Stomach smooth muscle (tissue), 2 donors: Measurements from ENCODE around the gene NFRKB.
"Not testable (repeated sequence)": the region's sequence is repeated elsewhere in the genome, so short reads cannot be mapped to it uniquely, and the experiment has no call there.

Source experiments
- H3K27ac ChIP-seq: one replicate; pipeline ENCODE4 v1.7.0; 2013; ENCODE audit warnings: mild to moderate bottlenecking, low read length, inconsistent platforms
- H3K27me3 ChIP-seq, 2 donors: one replicate each; pipeline ENCODE4 v1.7.0; 2013; ENCODE audit warnings: low read length in 2 of 2; ENCODE audit not compliant: insufficient read depth in 2 of 2, control insufficient read depth in 1 of 2
- H3K36me3 ChIP-seq, 2 donors: one replicate each; pipeline ENCODE4 v1.7.0; 2013; ENCODE audit warnings: low read length in 2 of 2; ENCODE audit not compliant: control insufficient read depth in 2 of 2, insufficient read depth in 2 of 2
- H3K4me1 ChIP-seq: one replicate; pipeline ENCODE4 v1.7.0; 2013; ENCODE audit warnings: low read length; ENCODE audit not compliant: control insufficient read depth, insufficient read depth
- H3K4me3 ChIP-seq, 2 donors: one replicate each; pipeline ENCODE4 v1.7.0; 2013; ENCODE audit warnings: low read length in 2 of 2
- H3K9ac ChIP-seq, 2 donors: one replicate each; pipeline ENCODE4 v1.7.0; 2013; ENCODE audit warnings: low read length in 2 of 2, mild to moderate bottlenecking in 1 of 2
- H3K9me3 ChIP-seq, 2 donors: one replicate each; pipeline ENCODE4 v1.7.0; 2013; ENCODE audit warnings: low read length in 2 of 2; ENCODE audit not compliant: control insufficient read depth in 2 of 2
- donor health status: healthy.
- donor health status: Pancreatic carcinoma.

The NFRKB gene

GRCh38 chr11:129861702-129862522 lies 33.5 kb downstream of the NFRKB start:
- H3K9ac ChIP-seq = no peak overlapping the region
- H3K27me3 ChIP-seq = no peaks in the 10 kb centered on the region
- peaks cover 3% of the 10 kb centered on the region for H3K4me1 ChIP-seq
- no peaks in the 10 kb centered on the region for H3K9me3 ChIP-seq
- peaks cover 30 to 40% of the 10 kb centered on the region in 2 donors for H3K36me3 ChIP-seq
- peak overlapping the region; percentile 11 for H3K27ac ChIP-seq
- H3K4me3 ChIP-seq = no peak overlapping the region

DNA sequence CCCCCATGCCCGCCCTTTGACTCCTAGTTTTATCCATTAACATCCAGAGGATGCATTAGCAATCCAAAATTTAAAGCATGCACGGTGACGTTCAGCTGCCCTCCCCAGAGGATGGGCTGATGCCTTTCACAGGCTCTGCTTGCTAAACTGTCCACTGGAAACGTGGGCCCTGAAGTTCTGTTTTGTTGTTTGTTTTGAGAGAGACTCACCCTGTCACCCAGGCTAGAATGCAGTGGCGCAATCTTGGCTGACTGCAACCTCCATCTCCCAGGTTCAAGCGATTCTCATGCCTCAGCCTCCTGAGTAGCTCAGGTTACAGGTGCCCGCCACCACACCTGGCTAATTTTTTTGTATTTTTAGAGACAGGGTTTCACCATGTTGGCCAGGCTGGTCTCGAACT lies 39.3 kb downstream of the NFRKB start:
- H3K27ac ChIP-seq = no peak overlapping the region
- H3K27me3 ChIP-seq = no peaks in the 10 kb centered on the region
- H3K4me1 ChIP-seq = no peaks in the 10 kb centered on the region
- H3K4me3 ChIP-seq = no peak overlapping the region
- no peak overlapping the region for H3K9ac ChIP-seq
- no peaks in the 10 kb centered on the region for H3K9me3 ChIP-seq
- H3K36me3 ChIP-seq = peaks cover 4% of the 10 kb centered on the region in 2 donors

DNA sequence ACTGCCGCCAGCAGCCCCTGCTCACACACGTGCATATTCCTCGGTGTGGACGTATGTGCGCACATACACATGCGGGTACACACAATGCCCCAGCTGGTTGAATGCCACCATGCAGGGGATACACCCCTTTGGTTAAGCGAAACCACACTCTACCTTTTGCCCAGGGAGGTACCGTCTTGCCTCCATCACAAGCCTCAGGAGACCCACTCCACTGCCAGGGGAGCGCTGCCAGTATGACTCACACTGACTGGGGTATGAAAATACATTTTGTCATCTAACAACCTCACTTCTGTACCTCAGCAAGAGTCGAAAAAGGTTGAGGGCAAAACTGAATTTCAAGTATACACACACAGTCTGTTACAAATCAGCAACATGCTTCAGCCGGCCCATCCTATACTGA lies 40.3 kb downstream of the NFRKB start:
- Histone ChIP-seq H3K9me3 (no peaks in the 10 kb centered on the region), H3K4me3 (no peak overlapping the region), H3K9ac (no peak overlapping the region), H3K27me3 (no peaks in the 10 kb centered on the region), H3K4me1 (no peaks in the 10 kb centered on the region), H3K27ac (no peak overlapping the region), H3K36me3 (peaks cover 2 to 4% of the 10 kb centered on the region in 2 donors)

GRCh38 chr11:129854232-129854805 lies 41.1 kb downstream of the NFRKB start:
- H3K36me3 ChIP-seq = peaks cover 0 to 4% of the 10 kb centered on the region in 2 donors
- H3K27ac ChIP-seq = no peak overlapping the region
- no peaks in the 10 kb centered on the region for H3K9me3 ChIP-seq
- H3K4me3 ChIP-seq = no peak overlapping the region
- H3K27me3 ChIP-seq = no peaks in the 10 kb centered on the region
- H3K9ac ChIP-seq = no peak overlapping the region
- no peaks in the 10 kb centered on the region for H3K4me1 ChIP-seq

GRCh38 chr11:129853518-129854231 lies 41.7 kb downstream of the NFRKB start:
- no peak overlapping the region for H3K9ac ChIP-seq
- no peak overlapping the region for H3K4me3 ChIP-seq
- H3K27ac ChIP-seq = no peak overlapping the region

GRCh38 chr11:129852125-129852740 lies 43.1 kb downstream of the NFRKB start:
- Histone ChIP-seq H3K27me3 (no peaks in the 10 kb centered on the region), H3K27ac (no peak overlapping the region), H3K36me3 (no peaks in the 10 kb centered on the region), H3K4me1 (no peaks in the 10 kb centered on the region), H3K9me3 (no peaks in the 10 kb centered on the region), H3K4me3 (no peak overlapping the region), H3K9ac (no peak overlapping the region)

More at GRCh38 chr11:129853518-129854231, 41.7 kb downstream of the NFRKB start:
- Histone ChIP-seq H3K27me3 (no peaks in the 10 kb centered on the region), H3K4me1 (no peaks in the 10 kb centered on the region), H3K9me3 (no peaks in the 10 kb centered on the region), H3K36me3 (peaks cover 0 to 2% of the 10 kb centered on the region in 2 donors)

DNA sequence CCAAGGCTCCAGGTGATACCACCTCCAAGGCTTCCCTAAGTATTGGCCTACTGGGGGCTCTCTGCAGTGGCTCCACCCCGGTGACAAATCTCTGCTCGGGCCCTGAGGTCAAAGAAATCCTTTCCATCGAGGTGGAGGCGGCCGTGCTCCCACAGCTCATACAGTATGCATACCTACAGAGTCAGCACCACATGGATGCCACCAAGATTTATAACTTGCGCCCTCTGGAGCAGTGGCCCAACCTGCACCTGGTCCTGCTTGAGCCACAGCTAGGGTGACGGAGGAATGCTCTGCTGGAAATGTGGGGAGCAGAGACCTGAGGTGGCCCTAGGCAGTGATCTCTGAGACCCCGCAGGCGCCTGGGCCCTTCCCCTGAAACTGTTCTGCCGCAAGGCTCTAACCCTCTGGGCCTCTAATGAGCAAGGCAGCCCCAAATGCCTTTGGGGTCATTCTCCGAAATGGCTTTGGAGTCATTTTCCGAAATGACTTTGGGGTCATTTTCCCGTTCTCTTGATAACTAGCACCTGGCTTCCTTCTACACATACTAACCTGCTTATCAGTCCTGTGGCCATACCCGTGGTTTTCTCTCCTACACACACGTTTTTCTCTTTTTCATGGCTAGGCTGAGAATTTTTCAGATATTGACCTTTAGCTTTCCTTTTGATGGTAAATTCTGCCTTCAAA lies 45.8 kb downstream of the NFRKB start:
- Histone ChIP-seq H3K27ac (no peak overlapping the region), H3K9ac (no peak overlapping the region), H3K4me3 (no peak overlapping the region), H3K4me1 (no peaks in the 10 kb centered on the region), H3K36me3 (no peaks in the 10 kb centered on the region), H3K9me3 (no peaks in the 10 kb centered on the region), H3K27me3 (no peaks in the 10 kb centered on the region)

- H3K27ac ChIP-seq, H3K36me3 ChIP-seq, H3K9ac ChIP-seq, H3K4me1 ChIP-seq, H3K4me3 ChIP-seq, H3K27me3 ChIP-seq, H3K9me3 ChIP-seq: not testable (repeated sequence)
Observed at GRCh38 chr11:129847361-129847760, 48.0 kb downstream of the NFRKB start.

- H3K4me1 ChIP-seq = no peaks in the 10 kb centered on the region
- no peaks in the 10 kb centered on the region for H3K36me3 ChIP-seq
- no peaks in the 10 kb centered on the region for H3K9me3 ChIP-seq
- H3K27ac ChIP-seq = no peak overlapping the region
- no peak overlapping the region for H3K4me3 ChIP-seq
- H3K27me3 ChIP-seq = no peaks in the 10 kb centered on the region
- H3K9ac ChIP-seq = no peak overlapping the region
Observed at GRCh38 chr11:129846508-129847335, 48.7 kb downstream of the NFRKB start.
